Skin epidermis (tissue), 12 donors: ENCODE data around the gene CELSR1.
A peak's percentile ranks its signal among the peaks of the same experiment; 100 is the strongest.
"Not testable (repeated sequence)": the region's sequence is repeated elsewhere in the genome, so short reads cannot be mapped to it uniquely, and the experiment has no call there.

ENCODE experiments used
- H3K27ac ChIP-seq, 21 experiments: fragments of 200-600 bp; sonication (generic) in 11 of 21; one replicate each; pipeline ENCODE4 v1.5.0; 2020; ENCODE audit warnings: mild to moderate bottlenecking in 3 of 21, inconsistent platforms in 2 of 21, moderate library complexity in 2 of 21
- H3K4me3 ChIP-seq, 7 experiments: fragments of 200-600 bp; sonication (generic) in 2 of 7; one replicate each; pipeline ENCODE4 v1.5.0; 2020; ENCODE audit warnings: inconsistent platforms in 2 of 7, mild to moderate bottlenecking in 2 of 7, moderate library complexity in 1 of 7

The CELSR1 gene

GRCh38 chr22:46501701-46502100, 35.7 kb downstream of the CELSR1 start:
- H3K4me3 ChIP-seq, result no peak overlapping the region
- H3K27ac ChIP-seq, result peak overlapping the region in 5 of 21 experiments; percentile 3 to 51 (median 29)

GRCh38 chr22:46501265-46501664, 36.2 kb downstream of the CELSR1 start:
- not testable (repeated sequence) for H3K4me3 ChIP-seq
- H3K27ac ChIP-seq, result peak overlapping the region in 5 of 21 experiments; percentile 3 to 51 (median 29)

GRCh38 chr22:46500201-46500600, 37.2 kb downstream of the CELSR1 start:
- Histone ChIP-seq H3K27ac (no peak overlapping the region), H3K4me3 (no peak overlapping the region)

- Histone ChIP-seq H3K4me3 (no peak overlapping the region), H3K27ac (no peak overlapping the region)
Observed at GRCh38 chr22:46499805-46500189, 37.6 kb downstream of the CELSR1 start.

- no peak overlapping the region for H3K4me3 ChIP-seq
- H3K27ac ChIP-seq, result no peak overlapping the region
Observed at GRCh38 chr22:46491946-46492345, 45.5 kb downstream of the CELSR1 start.

- no peak overlapping the region for H3K4me3 ChIP-seq
- H3K27ac ChIP-seq, result no peak overlapping the region
Observed at GRCh38 chr22:46490538-46490937, 46.9 kb downstream of the CELSR1 start.

- no peak overlapping the region for H3K4me3 ChIP-seq
- H3K27ac ChIP-seq, result no peak overlapping the region
Observed at GRCh38 chr22:46486996-46487717, 50.3 kb downstream of the CELSR1 start.

- H3K4me3 ChIP-seq, result no peak overlapping the region
- H3K27ac ChIP-seq, result no peak overlapping the region
Observed at GRCh38 chr22:46484861-46485595, 52.4 kb downstream of the CELSR1 start.

- Histone ChIP-seq H3K27ac (peak overlapping the region in 3 of 21 experiments; percentile 5 to 40 (median 20)), H3K4me3 (no peak overlapping the region)
Observed at GRCh38 chr22:46484156-46484860, 53.1 kb downstream of the CELSR1 start.

GRCh38 chr22:46483353-46483752, 54.1 kb downstream of the CELSR1 start:
- H3K4me3 ChIP-seq, result no peak overlapping the region
- H3K27ac ChIP-seq, result peak overlapping the region in 1 of 21 experiments; percentile 40

GRCh38 chr22:46482056-46482675, 55.3 kb downstream of the CELSR1 start:
- H3K4me3 ChIP-seq, result no peak overlapping the region
- no peak overlapping the region for H3K27ac ChIP-seq

- Histone ChIP-seq H3K4me3 (no peak overlapping the region), H3K27ac (no peak overlapping the region)
Observed at GRCh38 chr22:46481386-46481785, 56.0 kb downstream of the CELSR1 start.

GRCh38 chr22:46480396-46480795, 57.0 kb downstream of the CELSR1 start:
- no peak overlapping the region for H3K27ac ChIP-seq
- no peak overlapping the region for H3K4me3 ChIP-seq

GRCh38 chr22:46479046-46479445, 58.4 kb downstream of the CELSR1 start:
- H3K4me3 ChIP-seq, result no peak overlapping the region
- peak overlapping the region in 2 of 21 experiments; percentile 32 to 43 for H3K27ac ChIP-seq

- Histone ChIP-seq H3K27ac (peak overlapping the region in 1 of 21 experiments; percentile 50), H3K4me3 (no peak overlapping the region)
Observed at GRCh38 chr22:46478083-46478551, 59.3 kb downstream of the CELSR1 start.

GRCh38 chr22:46476547-46476941, 60.9 kb downstream of the CELSR1 start:
- Histone ChIP-seq H3K27ac (no peak overlapping the region), H3K4me3 (no peak overlapping the region)

GRCh38 chr22:46473896-46474557, 63.4 kb downstream of the CELSR1 start:
- Histone ChIP-seq H3K27ac (peak overlapping the region in 1 of 21 experiments; percentile 39), H3K4me3 (no peak overlapping the region)

GRCh38 chr22:46473021-46473779, 64.2 kb downstream of the CELSR1 start:
- H3K27ac ChIP-seq, result no peak overlapping the region
- no peak overlapping the region for H3K4me3 ChIP-seq

- Histone ChIP-seq H3K27ac (no peak overlapping the region), H3K4me3 (no peak overlapping the region)
Observed at GRCh38 chr22:46472722-46473016, 64.8 kb downstream of the CELSR1 start.
